HepG2 (cell line): ENCODE measurements around the gene TMEM164. TPM values are rescaled to one million over a fixed set of nuclear protein-coding genes. Genes with fewer than 3 reads are reported as not detected.

ENCODE experiments used
- ARID3A ChIP-seq: IDR thresholded peaks from 2 replicates; pipeline ENCODE4 v1.6.1; 2012; ENCODE audit warnings: low read depth, low read length, improper control_type of control experiment
- ARNT ChIP-seq: fragments of 450-650 bp; IDR thresholded peaks from 2 replicates; pipeline ENCODE4 v1.6.1; 2017
- FLYWCH1 ChIP-seq: sonication (generic); formaldehyde crosslinking; IDR thresholded peaks from 2 replicates; pipeline ENCODE4 v1.8.1; 2023; ENCODE audit warnings: mild to moderate bottlenecking, missing genetic modification reagents
- KMT2A ChIP-seq: sonication (generic); formaldehyde crosslinking; IDR thresholded peaks from 2 replicates; pipeline ENCODE4 v1.4.0; 2020; ENCODE audit warnings: missing genetic modification reagents
- MXD4 ChIP-seq: IDR thresholded peaks from 2 replicates; pipeline ENCODE4 v1.6.1; 2016; ENCODE audit warnings: mild to moderate bottlenecking, missing biosample characterization, missing genetic modification reagents
- NPAS2 ChIP-seq: sonication (generic); formaldehyde crosslinking; IDR thresholded peaks from 2 replicates; pipeline ENCODE4 v1.8.0; 2022; ENCODE audit warnings: mild to moderate bottlenecking, missing genetic modification reagents, borderline replicate concordance
- NR2F6 ChIP-seq, 2 experiments: IDR thresholded peaks; 2 replicates each; pipeline ENCODE4 v1.6.1; 2016; ENCODE audit warnings: antibody characterized with exemption in 1 of 2, mild to moderate bottlenecking in 1 of 2
- PHF21A ChIP-seq: sonication (generic); formaldehyde crosslinking; IDR thresholded peaks from 2 replicates; pipeline ENCODE4 v1.5.0; 2020; ENCODE audit warnings: mild to moderate bottlenecking, missing genetic modification reagents
- RFX1 ChIP-seq: fragments of 450-650 bp; IDR thresholded peaks from 2 replicates; pipeline ENCODE4 v1.6.1; 2017
- SIX4 ChIP-seq: sonication (generic); formaldehyde crosslinking; IDR thresholded peaks from 2 replicates; pipeline ENCODE4 v1.4.0; 2020; ENCODE audit warnings: missing genetic modification reagents
- TEAD3 ChIP-seq: optimal IDR thresholded peaks from 2 replicates; pipeline ENCODE3; 2016; ENCODE audit warnings: borderline replicate concordance
- ZEB1 ChIP-seq: IDR thresholded peaks from 2 replicates; pipeline ENCODE4 v1.6.1; 2012; ENCODE audit warnings: mild to moderate bottlenecking, low read depth, inconsistent platforms; ENCODE audit not compliant: insufficient replicate concordance
- ZGPAT ChIP-seq: IDR thresholded peaks from 2 replicates; pipeline ENCODE4 v1.6.1; 2016; ENCODE audit warnings: mild to moderate bottlenecking
- ZNF263 ChIP-seq: sonication (generic); formaldehyde crosslinking; IDR thresholded peaks from 2 replicates; pipeline ENCODE4 v1.4.0; 2020; ENCODE audit warnings: missing genetic modification reagents
- ZNF513 ChIP-seq: sonication (generic); formaldehyde crosslinking; conservative IDR thresholded peaks from 2 replicates; pipeline ENCODE4 v1.5.0; 2020; ENCODE audit warnings: missing genetic modification reagents
- ZNF709 ChIP-seq: sonication (generic); formaldehyde crosslinking; IDR thresholded peaks from 2 replicates; pipeline ENCODE4 v1.5.0; 2020; ENCODE audit warnings: mild to moderate bottlenecking, missing genetic modification reagents
- ZNF740 ChIP-seq: sonication (generic); formaldehyde crosslinking; IDR thresholded peaks from 2 replicates; pipeline ENCODE4 v1.4.0; 2020; ENCODE audit warnings: missing genetic modification reagents
- ZNF766 ChIP-seq: sonication (generic); formaldehyde crosslinking; IDR thresholded peaks from 2 replicates; pipeline ENCODE4 v1.5.0; 2020; ENCODE audit warnings: missing genetic modification reagents, borderline replicate concordance
- ZNF772 ChIP-seq: sonication (generic); formaldehyde crosslinking; IDR thresholded peaks from 2 replicates; pipeline ENCODE4 v1.5.0; 2020; ENCODE audit warnings: mild to moderate bottlenecking, missing genetic modification reagents
- polyA plus RNA-seq, 8 experiments: library from polyadenylated mRNA; depleted of rRNA in 3 of 8; stranded (reverse) in 7 of 8; unstranded in 1 of 8; fragments of >200 nt; fragmentation: Illumina TruSeq in 4 of 8; extraction: Trizol in 4 of 8; gene quantifications; 2 replicates each; pipeline versions ENCODE4 v1.2.1 to v1.2.3, GENCODE V29; 2011 to 2016; ENCODE audit warnings: low read depth in 4 of 8, missing spikeins in 1 of 8, mixed read lengths in 1 of 8; ENCODE audit not compliant: insufficient read depth in 1 of 8
- total RNA-seq, 5 experiments: library from RNA; depleted of rRNA; stranded (reverse); fragments of >200 nt; fragmentation: Illumina TruSeq; extraction: Trizol; gene quantifications; 2 replicates each; pipeline ENCODE4 v1.2.3, GENCODE V29; 2016; ENCODE audit warnings: low read depth in 1 of 5
- TF ChIP-seq, protein P1 (sequence below): sonication (generic); formaldehyde crosslinking; IDR thresholded peaks from 2 replicates; pipeline ENCODE4 v1.5.0; 2020; ENCODE audit warnings: missing genetic modification reagents, mild to moderate bottlenecking, borderline replicate concordance

Gene TMEM164
- total and polyA plus RNA-seq, 2 of the 13 experiments (the other 11 are each of a cell fraction or from before 2014, with no cell fraction given) = 5.8 to 13.2 TPM

- TF ChIP-seq ARID3A (peak; percentile 56; the same call in 1 of the 2 replicates), KMT2A (no peak), TEAD3 (CRISPR knock-in tag) (peak; percentile 75), ZNF513 (no peak), FLYWCH1 (no peak), PHF21A (CRISPR knock-in tag) (no peak; the same call in 1 of the 2 replicates), SIX4 (peak; percentile 73), ZNF772 (CRISPR knock-in tag) (no peak), MXD4 (CRISPR knock-in tag) (no peak), ZGPAT (CRISPR knock-in tag) (peak; percentile 46; the same call in 1 of the 2 replicates), ZNF766 (CRISPR knock-in tag) (no peak), ZNF740 (CRISPR knock-in tag) (no peak), ZNF709 (CRISPR knock-in tag) (no peak), NPAS2 (CRISPR knock-in tag) (no peak), ARNT (no peak), ZNF263 (CRISPR knock-in tag) (peak; percentile 70), NR2F6 (IDR thresholded peaks at IDR 0.05) (peak; percentile 98), NR2F6 (CRISPR knock-in tag; IDR thresholded peaks at IDR 0.05) (peak; percentile 96), ZEB1 (peak; percentile 83), RFX1 (no peak)
- TF ChIP-seq, protein P1, sequence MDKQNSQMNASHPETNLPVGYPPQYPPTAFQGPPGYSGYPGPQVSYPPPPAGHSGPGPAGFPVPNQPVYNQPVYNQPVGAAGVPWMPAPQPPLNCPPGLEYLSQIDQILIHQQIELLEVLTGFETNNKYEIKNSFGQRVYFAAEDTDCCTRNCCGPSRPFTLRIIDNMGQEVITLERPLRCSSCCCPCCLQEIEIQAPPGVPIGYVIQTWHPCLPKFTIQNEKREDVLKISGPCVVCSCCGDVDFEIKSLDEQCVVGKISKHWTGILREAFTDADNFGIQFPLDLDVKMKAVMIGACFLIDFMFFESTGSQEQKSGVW (CRISPR knock-in tag) = no peak
Measured at GRCh38 chrX:110036162-110037033, 33.5 kb downstream of the TMEM164 start (continued).
